Endothelial cell of umbilical vein (primary cell): ENCODE data around the gene TCF15. TPM values are rescaled to one million over a fixed set of nuclear protein-coding genes. Genes with fewer than 3 reads are reported as not detected.

ENCODE experiments used
- BruUV-seq: library from RNA; stranded (reverse); fragments of 400-500 nt; replicated peaks from 2 replicates; lab custom pipeline; 2021; lab: Mats Ljungman, UMichigan
- CTCF ChIA-PET: fragments of 300-600, 350-600 bp; sonication (Branson Sonifier 250); formaldehyde crosslinking; loops from one replicate; lab custom pipeline; 2021; ENCODE audit warnings: antibody characterized with exemption, inconsistent platforms; lab: Charles Lee
- POLR2A ChIA-PET: fragments of 300-600, 350-600 bp; sonication (Branson Sonifier 250); formaldehyde crosslinking; loops from one replicate; lab custom pipeline; 2021; ENCODE audit warnings: antibody characterized with exemption, inconsistent platforms; lab: Charles Lee
- DNase-seq: peaks from one replicate; pipeline ENCODE4 v3.0.0-alpha.2; 2011; ENCODE audit warnings: low read depth, low spot score
- FAIRE-seq: peaks from 2 replicates; lab custom pipeline; 2011; peaks lifted over from hg19 to GRCh38; lab: Jason Lieb, UNC
- H2AFZ ChIP-seq: 2 replicates; pipeline ENCODE4 v1.6.0; 2012; ENCODE audit warnings: low read depth, low read length, control low read depth, inconsistent platforms
- H3K27ac ChIP-seq: 2 replicates; pipeline ENCODE4 v1.5.1; 2011; ENCODE audit warnings: low read depth, mild to moderate bottlenecking, control low read depth, low read length, moderate library complexity; ENCODE audit not compliant: insufficient read depth
- H3K27me3 ChIP-seq, 2 experiments: 2 replicates each; pipeline versions ENCODE4 v1.6.0 to v1.6.1; 2011; ENCODE audit warnings: low read length in 2 of 2, mixed read lengths in 1 of 2; ENCODE audit not compliant: control insufficient read depth in 2 of 2, insufficient read depth in 2 of 2
- H3K36me3 ChIP-seq, 2 experiments: 2 replicates in 1 of 2; 3 replicates in 1 of 2; pipeline ENCODE4 v1.5.1; 2011; ENCODE audit warnings: low read length in 2 of 2, mild to moderate bottlenecking in 1 of 2, moderate library complexity in 1 of 2; ENCODE audit not compliant: control insufficient read depth in 2 of 2, insufficient read depth in 2 of 2; ENCODE audit errors: extremely low read depth in 1 of 2
- H3K4me1 ChIP-seq: 3 replicates; pipeline ENCODE4 v1.5.1; 2011; ENCODE audit warnings: mild to moderate bottlenecking, low read length; ENCODE audit not compliant: control insufficient read depth, insufficient read depth; ENCODE audit errors: extremely low read depth
- H3K4me2 ChIP-seq: 2 replicates; pipeline ENCODE4 v1.6.1; 2011; ENCODE audit warnings: low read length, control low read depth, mixed read lengths; ENCODE audit not compliant: insufficient read depth
- H3K4me3 ChIP-seq, 3 experiments: fragments of 200-600 bp in 1 of 3; sonication (generic), shearing (Covaris generic) in 1 of 3; replicated peaks in 1 of 3; 2 replicates each; pipeline ENCODE4 v1.5.1; 2011 to 2016; ENCODE audit warnings: control low read depth in 3 of 3, low read length in 3 of 3, mild to moderate bottlenecking in 2 of 3, inconsistent platforms in 1 of 3, low read depth in 1 of 3, moderate library complexity in 1 of 3; ENCODE audit not compliant: insufficient read depth in 1 of 3
- H3K79me2 ChIP-seq: 2 replicates; pipeline ENCODE4 v1.6.0; 2012; ENCODE audit warnings: low read length, inconsistent platforms; ENCODE audit not compliant: control insufficient read depth, insufficient read depth
- H3K9ac ChIP-seq: replicated peaks from 2 replicates; pipeline ENCODE3; 2011; ENCODE audit warnings: low read length, control low read depth; ENCODE audit not compliant: insufficient read depth; ENCODE audit errors: extremely low read depth
- H3K9me1 ChIP-seq: replicated peaks from 3 replicates; pipeline ENCODE4 v1.6.0; 2011; ENCODE audit warnings: mild to moderate bottlenecking, low read length; ENCODE audit not compliant: control insufficient read depth, insufficient read depth; ENCODE audit errors: extremely low read depth
- H3K9me3 ChIP-seq: replicated peaks from 2 replicates; pipeline ENCODE4 v1.5.1; 2012; ENCODE audit warnings: low read length, inconsistent platforms; ENCODE audit not compliant: control insufficient read depth, insufficient read depth
- H4K20me1 ChIP-seq: replicated peaks from 2 replicates; pipeline ENCODE3; 2011; ENCODE audit warnings: mild to moderate bottlenecking, low read length; ENCODE audit not compliant: control insufficient read depth, insufficient read depth; ENCODE audit errors: extremely low read depth
- EZH2 ChIP-seq: IDR thresholded peaks from 2 replicates; pipeline ENCODE4 v1.6.1; 2012; ENCODE audit warnings: borderline replicate concordance, low read depth, mild to moderate bottlenecking, moderate library complexity, low read length, inconsistent platforms; ENCODE audit not compliant: severe bottlenecking
- FOS ChIP-seq: IDR thresholded peaks from 2 replicates; pipeline ENCODE4 v1.6.1; 2011; ENCODE audit warnings: mild to moderate bottlenecking, low read length, moderate library complexity, borderline replicate concordance; ENCODE audit not compliant: insufficient read depth
- GATA2 ChIP-seq: IDR thresholded peaks from 2 replicates; pipeline ENCODE4 v1.7.0; 2011; ENCODE audit warnings: low read depth, mild to moderate bottlenecking, moderate library complexity, mixed read lengths, low read length; ENCODE audit not compliant: insufficient read length, insufficient read depth
- JUN ChIP-seq: IDR thresholded peaks from 2 replicates; pipeline ENCODE4 v1.6.1; 2011; ENCODE audit warnings: borderline replicate concordance, low read depth; ENCODE audit not compliant: insufficient read length, insufficient read depth
- MYC ChIP-seq: IDR thresholded peaks from one replicate; pipeline ENCODE4 v1.6.1; 2011; ENCODE audit warnings: mild to moderate bottlenecking, low read depth, low read length
- POLR2A ChIP-seq: IDR thresholded peaks from 2 replicates; pipeline ENCODE4 v1.6.1; 2012; ENCODE audit warnings: low read depth, mild to moderate bottlenecking, control low read depth, low read length
- POLR2AphosphoS5 ChIP-seq: IDR thresholded peaks from 2 replicates; pipeline ENCODE4 v1.6.1; 2012; ENCODE audit warnings: low read depth, mild to moderate bottlenecking, control low read depth, low read length, moderate library complexity; ENCODE audit not compliant: insufficient read depth
- dilution Hi-C: fragments of 300-500 bp; cut with MboI; formaldehyde crosslinking; loops from one replicate; pipeline ENCODE4 v1.15.0; 2019; ENCODE audit warnings: low sequenced_read_pairs; ENCODE audit not compliant: extremely low pct_ligation_motif_present
- intact Hi-C: fragments of 100-400 bp; cut with micrococcal nuclease; formaldehyde crosslinking; loops from one replicate; pipeline ENCODE4 v1.10.0; 2022
- polyA plus RNA-seq, 4 experiments: library from polyadenylated mRNA; depleted of rRNA in 3 of 4; stranded (reverse) in 3 of 4; unstranded in 1 of 4; fragments of >200 nt; gene quantifications; 2 replicates each; pipeline versions ENCODE4 v1.2.1 to v1.2.3, GENCODE V29; 2011 to 2012; ENCODE audit warnings: missing spikeins in 1 of 4
- total RNA-seq: library from RNA; stranded (reverse); gene quantifications from 2 replicates; pipeline ENCODE4 v1.2.3, GENCODE V29; 2021
- TF ChIP-seq, protein P1 (sequence below), 2 donors: IDR thresholded peaks; 1 replicate in 1 of 2; 2 replicates in 1 of 2; pipeline ENCODE4 v1.5.1; 2011; ENCODE audit warnings: low read length in 2 of 2, mild to moderate bottlenecking in 2 of 2, moderate library complexity in 2 of 2, control low read depth in 1 of 2, inconsistent platforms in 1 of 2, low read depth in 1 of 2; ENCODE audit not compliant: insufficient read depth in 1 of 2; ENCODE audit errors: extremely low read depth in 1 of 2
- TF ChIP-seq, protein P2 (sequence below): IDR thresholded peaks from 2 replicates; pipeline ENCODE4 v1.6.1; 2011; ENCODE audit not compliant: insufficient read depth, insufficient read length

The TCF15 gene
- total and polyA plus RNA-seq, 2 donors (not counting 3 experiments of a cell fraction or from before 2014, with no cell fraction given) = 0.07 to 1.3 TPM

DNA sequence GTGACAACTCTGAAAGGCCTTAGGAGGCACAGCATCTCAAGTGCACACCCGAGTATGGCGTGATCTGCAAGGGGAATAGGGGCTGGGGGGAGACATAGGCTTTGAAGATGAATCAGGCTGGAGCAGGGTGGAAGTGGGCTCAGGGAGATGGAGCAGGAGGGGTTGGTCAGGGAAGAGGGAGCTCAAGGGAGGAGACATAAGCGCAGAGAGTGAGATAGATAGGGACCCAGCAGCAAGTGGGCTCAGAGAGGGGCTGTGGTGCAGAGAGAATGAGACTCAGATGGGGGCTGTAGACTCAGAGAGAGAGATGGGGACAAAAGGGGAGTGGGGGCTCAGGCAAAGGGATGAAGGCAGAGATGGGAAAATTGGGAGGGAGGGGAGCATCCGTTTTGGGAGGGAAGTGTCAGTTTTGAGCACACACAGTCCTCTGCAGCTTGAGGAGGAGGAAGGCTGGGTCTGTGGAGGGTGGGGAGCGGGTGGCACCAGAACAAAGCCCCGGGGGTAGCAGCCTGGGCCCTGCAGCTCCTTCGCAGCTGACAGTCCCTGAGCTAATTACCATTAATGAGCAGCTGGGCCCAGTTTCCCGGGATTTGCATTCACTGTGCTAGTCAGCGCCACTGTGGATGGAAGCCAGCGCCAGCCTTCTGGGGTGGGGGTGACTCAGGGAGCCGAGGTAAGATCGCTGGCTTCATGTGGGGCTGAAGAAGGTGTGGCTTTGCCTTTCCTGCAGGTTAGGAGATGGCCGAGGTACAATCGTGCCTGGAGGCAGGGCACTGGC, 24.2 kb upstream of the TCF15 start:
- Histone ChIP-seq H3K79me2 (no peaks in the 10 kb centered on the region), H3K36me3 (no peaks in the 10 kb centered on the region), H3K9me1 (no peaks in the 10 kb centered on the region), H3K27ac (no peak overlapping the region), H2AFZ (no peak overlapping the region), H3K27me3 (peaks cover 4 to 6% of the 10 kb centered on the region in 2 experiments), H3K4me3 (no peak overlapping the region), H4K20me1 (no peaks in the 10 kb centered on the region), H3K9ac (no peak overlapping the region), H3K4me1 (no peaks in the 10 kb centered on the region), H3K4me2 (no peak overlapping the region), H3K9me3 (no peaks in the 10 kb centered on the region)
- dilution Hi-C loops (no loop called here), intact Hi-C loops (no loop called here)
- FAIRE-seq (no peak), DNase-seq (no peak)
- CTCF ChIA-PET = interaction anchor here (2.8 kb wide), 1 partner anchor 11 kb away, joined by 11 read pairs; no protein-coding TSS in a partner anchor
- BruUV-seq = no TSS peak
- POLR2A ChIA-PET = no interaction called here
- TF ChIP-seq MYC = no peak
- TF ChIP-seq, protein P1, sequence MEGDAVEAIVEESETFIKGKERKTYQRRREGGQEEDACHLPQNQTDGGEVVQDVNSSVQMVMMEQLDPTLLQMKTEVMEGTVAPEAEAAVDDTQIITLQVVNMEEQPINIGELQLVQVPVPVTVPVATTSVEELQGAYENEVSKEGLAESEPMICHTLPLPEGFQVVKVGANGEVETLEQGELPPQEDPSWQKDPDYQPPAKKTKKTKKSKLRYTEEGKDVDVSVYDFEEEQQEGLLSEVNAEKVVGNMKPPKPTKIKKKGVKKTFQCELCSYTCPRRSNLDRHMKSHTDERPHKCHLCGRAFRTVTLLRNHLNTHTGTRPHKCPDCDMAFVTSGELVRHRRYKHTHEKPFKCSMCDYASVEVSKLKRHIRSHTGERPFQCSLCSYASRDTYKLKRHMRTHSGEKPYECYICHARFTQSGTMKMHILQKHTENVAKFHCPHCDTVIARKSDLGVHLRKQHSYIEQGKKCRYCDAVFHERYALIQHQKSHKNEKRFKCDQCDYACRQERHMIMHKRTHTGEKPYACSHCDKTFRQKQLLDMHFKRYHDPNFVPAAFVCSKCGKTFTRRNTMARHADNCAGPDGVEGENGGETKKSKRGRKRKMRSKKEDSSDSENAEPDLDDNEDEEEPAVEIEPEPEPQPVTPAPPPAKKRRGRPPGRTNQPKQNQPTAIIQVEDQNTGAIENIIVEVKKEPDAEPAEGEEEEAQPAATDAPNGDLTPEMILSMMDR (IDR thresholded peaks at IDR 0.05; ENCODE audit: extremely low read depth in 1 of 2, insufficient read depth in 1 of 2, low read depth in 1 of 2, low read length in 2 of 2) = no peak
- no peak for TF ChIP-seq POLR2A
- TF ChIP-seq, protein P2, sequence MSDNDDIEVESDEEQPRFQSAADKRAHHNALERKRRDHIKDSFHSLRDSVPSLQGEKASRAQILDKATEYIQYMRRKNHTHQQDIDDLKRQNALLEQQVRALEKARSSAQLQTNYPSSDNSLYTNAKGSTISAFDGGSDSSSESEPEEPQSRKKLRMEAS = no peak
- TF ChIP-seq EZH2 = no peak
- TF ChIP-seq FOS = no peak
- no peak for TF ChIP-seq POLR2AphosphoS5
- no peak for TF ChIP-seq JUN
- TF ChIP-seq GATA2 = no peak
